HG02763 (cell line): ENCODE measurements around the gene PMCH.
"Not testable (repeated sequence)": the region's sequence is repeated elsewhere in the genome, so short reads cannot be mapped to it uniquely, and the experiment has no call there.

Experiments
- ATAC-seq: cut with Tn5 transposase; IDR thresholded peaks from one replicate; pipeline ENCODE4 v1.9.1; 2021; ENCODE audit warnings: mild to moderate bottlenecking, moderate library complexity; ENCODE audit not compliant: unreplicated experiment

PMCH gene

DNA sequence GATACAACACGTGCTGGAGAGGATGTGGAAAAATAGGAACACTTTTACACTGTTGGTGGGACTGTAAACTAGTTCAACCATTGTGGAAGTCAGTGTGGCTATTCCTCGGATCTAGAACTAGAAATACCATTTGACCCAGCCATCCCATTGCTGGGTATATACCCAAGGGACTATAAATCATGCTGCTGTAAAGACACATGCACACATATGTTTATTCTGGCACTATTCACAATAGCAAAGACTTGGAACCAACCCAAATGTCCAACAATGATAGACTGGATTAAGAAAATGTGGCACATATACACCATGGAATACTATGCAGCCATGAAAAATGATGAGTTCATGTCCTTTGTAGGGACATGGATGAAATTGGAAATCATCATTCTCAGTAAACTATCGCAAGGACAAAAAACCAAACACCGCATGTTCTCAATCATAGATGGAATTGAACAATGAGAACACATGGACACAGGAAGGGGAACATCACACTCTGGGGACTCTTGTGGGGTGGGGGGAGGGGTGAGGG, 50.5 kb downstream of the PMCH start:
- not testable (repeated sequence) for ATAC-seq
